Placental pericyte (primary cell): Measurements from ENCODE around the gene TMEM198. TPM values are rescaled to one million over a fixed set of nuclear protein-coding genes. Genes with fewer than 3 reads are reported as not detected.

Experiments
- small RNA-seq: library from RNA; depleted of rRNA; stranded (forward); fragments of <200 nt; gene quantifications from one replicate; pipeline ENCODE3, GENCODE V24; 2012; ENCODE audit warnings: low replicate concordance
- total RNA-seq: library from RNA; depleted of rRNA; stranded (reverse); fragments of >200 nt; gene quantifications from 2 replicates; pipeline ENCODE4 v1.2.3, GENCODE V29; 2012

TMEM198 gene
- 1.1 and 6.8 TPM in 2 replicates for total RNA-seq

GRCh38 chr2:219543596-219544358, at the start of gene TMEM198, which contains the start of gene CHPF:
TMEM198 (plus strand) TSS chr2:219544028; CDS start chr2:219544728, 700 bp downstream.
CHPF (minus strand) TSS chr2:219543809; CDS start chr2:219543538, 271 bp downstream.

GRCh38 chr2:219498280-219499057, 45.4 kb upstream of the TMEM198 start, which contains the start of gene GMPPA:
GMPPA (plus strand) TSS chr2:219498891; CDS start chr2:219499976, 1,085 bp downstream.

GRCh38 chr2:219514196-219514761, 29.5 kb upstream of the TMEM198 start, which contains the start of gene ASIC4:
ASIC4 (plus strand) TSS chr2:219514482; CDS start chr2:219514725, 243 bp downstream.

GRCh38 chr2:219571311-219572236, 27.7 kb downstream of the TMEM198 start, which contains the start of gene OBSL1:
OBSL1 (minus strand) TSS chr2:219571539; CDS start chr2:219571232, 307 bp downstream.

GRCh38 chr2:219572237-219573001, 28.6 kb downstream of the TMEM198 start, which contains the start of gene INHA:
INHA (plus strand) TSS chr2:219572310; CDS start chr2:219572375, 65 bp downstream.

GRCh38 chr2:219597552-219598307, 53.9 kb downstream of the TMEM198 start, which contains the start of gene STK11IP:
STK11IP (plus strand) TSS chr2:219597857; CDS start chr2:219598120, 263 bp downstream.

Small RNA genes within 50 kb of the gene (small RNA-seq; reads per million reads assigned to genes)
- gene MIR3132 = not detected
- gene RN7SKP213 = not detected

Other genes starting within 250 kb of the TMEM198 start
- gene PTPRN, start 234.6 kb upstream of the TMEM198 start, total RNA-seq = 0.88 and 7.9 TPM in 2 replicates
- gene RESP18, start 211.3 kb upstream of the TMEM198 start, total RNA-seq = not detected in 2 replicates
- gene DNPEP, start 156.1 kb upstream of the TMEM198 start, total RNA-seq = 64.0 and 76.8 TPM in 2 replicates
- 0.29 and 7.2 TPM in 2 replicates for gene DES, start 125.7 kb upstream of the TMEM198 start, total RNA-seq
- gene SPEG, start 109.2 kb upstream of the TMEM198 start, total RNA-seq = 9.9 and 21.7 TPM in 2 replicates
- gene GMPPA, start 45.1 kb upstream of the TMEM198 start, total RNA-seq = 70.0 and 100 TPM in 2 replicates
- under 0.01 TPM in 1 of 2 replicates, not detected in the other for gene ASIC4, start 29.5 kb upstream of the TMEM198 start, total RNA-seq
- gene CHPF, start 219 bp upstream of the TMEM198 start, total RNA-seq = 193 and 332 TPM in 2 replicates
- 45.7 and 55.1 TPM in 2 replicates for gene OBSL1, start 27.5 kb downstream of the TMEM198 start, total RNA-seq
- 0.22 TPM in 1 of 2 replicates, not detected in the other for gene INHA, start 28.3 kb downstream of the TMEM198 start, total RNA-seq
- gene STK11IP, start 53.8 kb downstream of the TMEM198 start, total RNA-seq = 17.5 and 21.0 TPM in 2 replicates
- gene SLC4A3, start 83.6 kb downstream of the TMEM198 start, total RNA-seq = 2.6 and 4.4 TPM in 2 replicates